Psoas muscle (tissue), 8 donors: Measurements from ENCODE around the gene EEFSEC. TPM values are rescaled to one million over a fixed set of nuclear protein-coding genes. Genes with fewer than 3 reads are reported as not detected.

Source experiments
- ATAC-seq, 4 donors: fragments of 200-7000 bp; cut with Tn5 transposase; one replicate each; pipeline ENCODE4 v1.9.1; 2020; ENCODE audit warnings: moderate library complexity in 3 of 4, mild to moderate bottlenecking in 2 of 4
- DNase-seq, 2 donors: peaks; one replicate each; pipeline ENCODE4 v3.0.0-alpha.2; 2020
- H3K27ac ChIP-seq: fragments of 200-600 bp; one replicate; pipeline ENCODE4 v1.8.0; 2022
- H3K27me3 ChIP-seq, 3 donors: fragments of 200-600 bp in 1 of 3; one replicate each; pipeline versions ENCODE4 v1.6.1 to v1.8.0; 2013 to 2022; ENCODE audit warnings: low read length in 2 of 3, mild to moderate bottlenecking in 2 of 3, moderate library complexity in 1 of 3; ENCODE audit not compliant: insufficient read depth in 3 of 3
- H3K36me3 ChIP-seq, 2 donors: fragments of 200-600 bp in 1 of 2; one replicate each; pipeline versions ENCODE4 v1.6.1 to v1.8.0; 2013 to 2022; ENCODE audit warnings: low read depth in 1 of 2, mild to moderate bottlenecking in 1 of 2, moderate library complexity in 1 of 2; ENCODE audit not compliant: insufficient read depth in 1 of 2
- H3K4me1 ChIP-seq: fragments of 200-600 bp; one replicate; pipeline ENCODE4 v1.8.0; 2022
- H3K4me3 ChIP-seq: fragments of 200-600 bp; one replicate; pipeline ENCODE4 v1.8.0; 2022; ENCODE audit warnings: mild to moderate bottlenecking
- H3K9me3 ChIP-seq: fragments of 200-600 bp; one replicate; pipeline ENCODE4 v1.8.0; 2022
- WGBS, 3 donors: extraction: QIAGEN DNeasy Blood & Tissue Kit; methylation state at CpG; one replicate each; pipeline versions ENCODE4 v1.1.6 to v1.1.7; 2013; 5-methylcytosine and 5-hydroxymethylcytosine counted together
- intact Hi-C, 2 donors: fragments of 100-400 bp; cut with DNase I; formaldehyde crosslinking; loops; one replicate each; pipeline versions ENCODE4 v1.11.0 to v1.14.2; 2022
- long read RNA-seq, 2 donors: library from polyadenylated mRNA; unstranded; transcript quantifications; one replicate each; pipeline ENCODE4 v2.0.0, GENCODE V29; 2021
- polyA plus RNA-seq, 3 donors: library from polyadenylated mRNA; stranded (reverse); fragments of 200-250 nt; gene quantifications; one replicate each; pipeline ENCODE4 v1.2.3, GENCODE V29; 2013
- total RNA-seq, 4 donors: library from RNA; stranded (reverse); fragmentation: NEBNext Ultra II Directional in 2 of 4; extraction: Animal tissue kit (Norgen Biotek cat#: 25700) in 2 of 4; gene quantifications; one replicate each; pipeline versions ENCODE4 v1.2.1 to v1.2.4, GENCODE V29; 2021 to 2023
- TF ChIP-seq, protein P1 (sequence below): fragments of 200-600 bp; IDR thresholded peaks from one replicate; pipeline ENCODE4 v1.8.0; 2022; ENCODE audit warnings: antibody characterized with exemption
- donor health status: healthy with polysubstance abuse.
- donor health status: DM: no; HTN: no; CAD: no; lungs with moderate emphysema.
- donor health status: Bipolar disorder and iron deficiency.
- donor health status: healthy.
- donor health status: DM: yes; HTN: yes; CAD: no.
- donor health status: DM: no; HTN: no; CAD: no.
- donor health status: DM: no; HTN: no; CAD: no.
- donor health status: DM: yes; HTN: yes; CAD: no.

The EEFSEC gene
- total RNA-seq: 10 to 100 TPM; 13.3 to 18.9 (median 17.2) TPM
- polyA plus RNA-seq: 10 to 100 TPM; 10.7 to 14.0 (median 12.5) TPM
- long read RNA-seq, donor 1, transcript EEFSEC-201 (7 exons, 2,232 nt): major isoform, 36 of 46 reads
- long read RNA-seq, donor 1, partial matches to known transcripts: 4 of 46 reads
- long read RNA-seq, donor 1, other reads (novel, unspliced or antisense): 6 of 46 reads
- long read RNA-seq, donor 2, transcript EEFSEC-201 (7 exons, 2,232 nt): major isoform, 50 of 67 reads
- long read RNA-seq, donor 2, partial matches to known transcripts: 7 of 67 reads
- long read RNA-seq, donor 2, other reads (novel, unspliced or antisense): 10 of 67 reads

- DNase-seq: peak; percentile 85 to 91
- intact Hi-C loops: no loop called here
- WGBS, 3 donors: 0 to 1% (median 1%) methylated on average over 72 to 96 of the region's 96 CpGs
- peaks cover 16% of the 10 kb centered on the region for H3K4me1 ChIP-seq
- peak within 1 kb of the TSS; percentile 98 for H3K4me3 ChIP-seq
- H3K27ac ChIP-seq: peak within 1 kb of the TSS; percentile 96
- peak; percentile 95 to 97 (median 96) for ATAC-seq
- H3K36me3 ChIP-seq: peaks cover 0 to 16% of the 10 kb centered on the region in 2 donors
- H3K27me3 ChIP-seq: no peaks in the 10 kb centered on the region
- TF ChIP-seq, protein P1, sequence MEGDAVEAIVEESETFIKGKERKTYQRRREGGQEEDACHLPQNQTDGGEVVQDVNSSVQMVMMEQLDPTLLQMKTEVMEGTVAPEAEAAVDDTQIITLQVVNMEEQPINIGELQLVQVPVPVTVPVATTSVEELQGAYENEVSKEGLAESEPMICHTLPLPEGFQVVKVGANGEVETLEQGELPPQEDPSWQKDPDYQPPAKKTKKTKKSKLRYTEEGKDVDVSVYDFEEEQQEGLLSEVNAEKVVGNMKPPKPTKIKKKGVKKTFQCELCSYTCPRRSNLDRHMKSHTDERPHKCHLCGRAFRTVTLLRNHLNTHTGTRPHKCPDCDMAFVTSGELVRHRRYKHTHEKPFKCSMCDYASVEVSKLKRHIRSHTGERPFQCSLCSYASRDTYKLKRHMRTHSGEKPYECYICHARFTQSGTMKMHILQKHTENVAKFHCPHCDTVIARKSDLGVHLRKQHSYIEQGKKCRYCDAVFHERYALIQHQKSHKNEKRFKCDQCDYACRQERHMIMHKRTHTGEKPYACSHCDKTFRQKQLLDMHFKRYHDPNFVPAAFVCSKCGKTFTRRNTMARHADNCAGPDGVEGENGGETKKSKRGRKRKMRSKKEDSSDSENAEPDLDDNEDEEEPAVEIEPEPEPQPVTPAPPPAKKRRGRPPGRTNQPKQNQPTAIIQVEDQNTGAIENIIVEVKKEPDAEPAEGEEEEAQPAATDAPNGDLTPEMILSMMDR: no peak
- no peaks in the 10 kb centered on the region for H3K9me3 ChIP-seq
Measured at GRCh38 chr3:128153156-128154041, at the start of gene EEFSEC. TSS of gene EEFSEC (plus strand) at chr3:128153481. CDS start at chr3:128153508, 27 bp downstream.

GRCh38 chr3:128107834-128108233, 45.4 kb upstream of the EEFSEC start:
- no peak overlapping the region for H3K4me3 ChIP-seq
- H3K36me3 ChIP-seq: peaks cover 11 to 44% of the 10 kb centered on the region in 2 donors
- DNase-seq: no peak
- TF ChIP-seq, protein P1: no peak
- peaks cover 5% of the 10 kb centered on the region for H3K4me1 ChIP-seq
- ATAC-seq: peak; percentile 30 to 84 (median 76)
- WGBS, 3 donors: 45 to 50% (median 46%) methylated on average over 8 of the region's 8 CpGs
- H3K27me3 ChIP-seq: no peaks in the 10 kb centered on the region
- intact Hi-C loops: no loop called here
- no peak overlapping the region for H3K27ac ChIP-seq
- no peaks in the 10 kb centered on the region for H3K9me3 ChIP-seq

DNA sequence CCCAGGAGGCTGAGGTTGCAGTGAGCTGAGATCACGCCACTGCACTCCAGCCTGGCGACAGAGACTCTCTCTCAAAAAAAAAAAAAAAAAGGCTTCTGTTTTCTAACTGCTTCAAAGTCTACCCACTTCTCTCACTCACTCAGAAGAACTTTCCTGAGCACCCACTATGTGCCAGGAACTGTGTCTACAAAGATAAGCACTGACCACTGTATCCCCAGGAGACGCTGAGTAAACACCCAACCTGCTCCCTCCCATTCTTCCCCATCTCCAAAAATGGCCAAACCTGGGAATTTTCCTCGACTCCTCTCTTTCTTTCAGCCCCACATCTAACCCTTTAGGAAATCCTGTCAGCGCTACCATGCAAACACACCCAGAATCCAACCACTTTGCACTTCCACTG, 42.1 kb upstream of the EEFSEC start:
- Histone ChIP-seq H3K4me3 (no peak overlapping the region), H3K9me3 (no peaks in the 10 kb centered on the region), H3K4me1 (peaks cover 5% of the 10 kb centered on the region), H3K27me3 (no peaks in the 10 kb centered on the region), H3K36me3 (peaks cover 7 to 49% of the 10 kb centered on the region in 2 donors), H3K27ac (no peak overlapping the region)
- intact Hi-C loops: no loop called here
- ATAC-seq (no peak), DNase-seq (no peak)
- TF ChIP-seq, protein P1: no peak
- WGBS, 3 donors: 90 to 100% (median 95%) methylated on average over 3 to 5 of the region's 5 CpGs

GRCh38 chr3:128112357-128112968, 40.8 kb upstream of the EEFSEC start:
- intact Hi-C loops: no loop called here

More at GRCh38 chr3:128112357-128112968, 40.8 kb upstream of the EEFSEC start:
- H3K27me3 ChIP-seq: no peaks in the 10 kb centered on the region
- peaks cover 5% of the 10 kb centered on the region for H3K4me1 ChIP-seq
- 84 to 88% (median 85%) methylated on average over 7 of the region's 7 CpGs for WGBS, 3 donors
- H3K4me3 ChIP-seq: no peak overlapping the region
- DNase-seq: no peak
- ATAC-seq: peak in 2 of 4 donors; percentile 45 to 46
- TF ChIP-seq, protein P1: no peak
- peaks cover 7 to 55% of the 10 kb centered on the region in 2 donors for H3K36me3 ChIP-seq
- no peaks in the 10 kb centered on the region for H3K9me3 ChIP-seq
- H3K27ac ChIP-seq: no peak overlapping the region
